Chondrocyte (in vitro differentiated cells): Measurements from ENCODE around the gene COPB1. TPM values are rescaled to one million over a fixed set of nuclear protein-coding genes. Genes with fewer than 3 reads are reported as not detected.

Experiments
- DNase-seq: peaks from one replicate; pipeline ENCODE4 v3.0.0; 2021; ENCODE audit warnings: mixed read lengths, low spot score
- H3K27ac Mint-ChIP-seq: one replicate; pipeline ENCODE4 v1.8.0; 2021; ENCODE audit warnings: mild to moderate bottlenecking, moderate library complexity, mixed read lengths; ENCODE audit not compliant: unreplicated experiment
- H3K27me3 Mint-ChIP-seq: 2 replicates; pipeline ENCODE4 v1.8.0; 2021; ENCODE audit warnings: low read depth, mixed read lengths
- H3K36me3 Mint-ChIP-seq: 2 replicates; pipeline ENCODE4 v1.8.0; 2021; ENCODE audit warnings: low read depth, mixed read lengths
- H3K4me1 Mint-ChIP-seq: 2 replicates; pipeline ENCODE4 v1.8.0; 2021; ENCODE audit warnings: low read depth, mild to moderate bottlenecking, mixed read lengths
- H3K4me3 Mint-ChIP-seq: one replicate; pipeline ENCODE4 v1.8.0; 2021; ENCODE audit warnings: mild to moderate bottlenecking, moderate library complexity, mixed read lengths; ENCODE audit not compliant: unreplicated experiment
- H3K9me3 Mint-ChIP-seq: 2 replicates; pipeline ENCODE4 v1.8.0; 2021; ENCODE audit warnings: low read depth, mixed read lengths
- CTCF ChIP-seq: fragments of 200-600 bp; sonication (generic); IDR thresholded peaks from 2 replicates; pipeline ENCODE4 v1.5.0; 2021; ENCODE audit warnings: antibody characterized with exemption, mild to moderate bottlenecking, moderate library complexity
- total RNA-seq: library from RNA; stranded (reverse); gene quantifications from 3 replicates; pipeline ENCODE4 v1.2.1, GENCODE V29; 2021

COPB1 gene
- total RNA-seq, 1 donor from 2014 or later = 168 TPM

- no peak for DNase-seq
- no peaks in the 10 kb centered on the region for H3K4me1 Mint-ChIP-seq
- no peak overlapping the region for H3K4me3 Mint-ChIP-seq
- no peak for TF ChIP-seq CTCF
- no peak overlapping the region for H3K27ac Mint-ChIP-seq
- no peaks in the 10 kb centered on the region for H3K27me3 Mint-ChIP-seq
- peaks cover 9% of the 10 kb centered on the region for H3K36me3 Mint-ChIP-seq
- peaks cover 17% of the 10 kb centered on the region for H3K9me3 Mint-ChIP-seq
Observed at GRCh38 chr11:14435717-14436512, 63.7 kb downstream of the COPB1 start.

DNA sequence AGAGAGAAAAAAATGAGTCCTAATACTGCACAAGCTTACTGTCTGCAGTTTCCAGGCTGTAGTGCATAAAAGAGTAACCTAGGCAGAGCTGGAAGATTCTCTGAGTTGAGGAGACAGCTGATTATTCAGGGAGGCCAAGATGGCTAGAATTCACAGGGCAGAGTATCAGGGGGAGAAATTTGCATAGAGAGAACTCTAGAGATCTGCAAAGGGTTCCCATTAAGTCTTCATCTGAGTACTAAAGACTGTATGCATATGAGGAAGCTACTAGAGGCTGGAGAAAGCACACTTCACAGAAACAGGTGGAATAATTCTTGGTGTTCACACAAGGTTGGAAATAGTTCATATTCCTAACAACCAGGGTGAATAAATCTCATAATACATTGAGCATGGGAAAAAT, 74.0 kb downstream of the COPB1 start:
- Mint-ChIP-seq H3K36me3 (peaks cover 7% of the 10 kb centered on the region), H3K27me3 (no peaks in the 10 kb centered on the region), H3K9me3 (peaks cover 6% of the 10 kb centered on the region), H3K27ac (no peak overlapping the region), H3K4me3 (no peak overlapping the region), H3K4me1 (no peaks in the 10 kb centered on the region)
- DNase-seq = no peak
- TF ChIP-seq CTCF = no peak

GRCh38 chr11:14424096-14424495, 75.5 kb downstream of the COPB1 start:
- H3K27me3 Mint-ChIP-seq = no peaks in the 10 kb centered on the region
- DNase-seq = no peak
- no peak overlapping the region for H3K27ac Mint-ChIP-seq
- TF ChIP-seq CTCF = no peak
- no peaks in the 10 kb centered on the region for H3K36me3 Mint-ChIP-seq
- no peaks in the 10 kb centered on the region for H3K9me3 Mint-ChIP-seq
- H3K4me1 Mint-ChIP-seq = peaks cover 5% of the 10 kb centered on the region
- H3K4me3 Mint-ChIP-seq = no peak overlapping the region

GRCh38 chr11:14423633-14424032, 76.0 kb downstream of the COPB1 start:
- Mint-ChIP-seq H3K27ac (no peak overlapping the region), H3K27me3 (no peaks in the 10 kb centered on the region), H3K4me1 (peaks cover 5% of the 10 kb centered on the region), H3K36me3 (no peaks in the 10 kb centered on the region), H3K9me3 (no peaks in the 10 kb centered on the region), H3K4me3 (no peak overlapping the region)
- DNase-seq = no peak
- no peak for TF ChIP-seq CTCF

- H3K4me3 Mint-ChIP-seq = no peak overlapping the region
- no peaks in the 10 kb centered on the region for H3K9me3 Mint-ChIP-seq
- no peaks in the 10 kb centered on the region for H3K36me3 Mint-ChIP-seq
- H3K27ac Mint-ChIP-seq = no peak overlapping the region
- peaks cover 7% of the 10 kb centered on the region for H3K4me1 Mint-ChIP-seq
- no peaks in the 10 kb centered on the region for H3K27me3 Mint-ChIP-seq
- no peak for TF ChIP-seq CTCF
- no peak for DNase-seq
Observed at GRCh38 chr11:14422814-14423182, 76.8 kb downstream of the COPB1 start.
